A673 (cell line): ENCODE measurements around the gene SNTA1. TPM values are rescaled to one million over a fixed set of nuclear protein-coding genes. Genes with fewer than 3 reads are reported as not detected.

Experiments
- BruUV-seq: library from RNA; stranded (reverse); fragments of 400-500 nt; replicated peaks from 2 replicates; lab custom pipeline; 2021; lab: Mats Ljungman, UMichigan
- CTCF ChIA-PET: fragments of 300-600 bp; sonication (Branson Sonifier 250); formaldehyde crosslinking; loops from one replicate; lab custom pipeline; 2022; ENCODE audit warnings: antibody characterized with exemption; lab: Charles Lee
- POLR2A ChIA-PET: fragments of 300-600 bp; sonication (Branson Sonifier 250); formaldehyde crosslinking; loops from one replicate; lab custom pipeline; 2022; ENCODE audit warnings: antibody characterized with exemption; ENCODE audit not compliant: low non-redundant PET; lab: Charles Lee
- DNase-seq: peaks from one replicate; pipeline ENCODE4 v3.0.0-alpha.2; 2015; ENCODE audit warnings: low spot score
- H3K27ac ChIP-seq: fragments of 200-600 bp; sonication (generic); 2 replicates; pipeline ENCODE4 v1.5.1; 2016; ENCODE audit warnings: mixed run types, low read depth, mild to moderate bottlenecking, mixed read lengths, antibody characterized with exemption, low read length; ENCODE audit not compliant: poor library complexity, severe bottlenecking
- H3K27me3 ChIP-seq: fragments of 200-600 bp; sonication (generic); replicated peaks from 2 replicates; pipeline ENCODE4 v1.6.1; 2017; ENCODE audit warnings: mixed run types, low read depth, mild to moderate bottlenecking, mixed read lengths, antibody characterized with exemption, low read length; ENCODE audit not compliant: insufficient read depth, poor library complexity
- H3K36me3 ChIP-seq: fragments of 200-600 bp; sonication (generic); 2 replicates; pipeline ENCODE4 v1.6.1; 2016; ENCODE audit warnings: mixed run types, mild to moderate bottlenecking, mixed read lengths, antibody characterized with exemption, low read length; ENCODE audit not compliant: insufficient read depth, poor library complexity, severe bottlenecking
- H3K4me1 ChIP-seq: fragments of 200-600 bp; sonication (generic); 2 replicates; pipeline ENCODE4 v1.6.1; 2017; ENCODE audit warnings: mixed run types, mild to moderate bottlenecking, mixed read lengths, antibody characterized with exemption, low read length; ENCODE audit not compliant: insufficient read depth, poor library complexity, severe bottlenecking
- H3K4me3 ChIP-seq: fragments of 200-600 bp; sonication (generic); 2 replicates; pipeline ENCODE4 v1.5.1; 2016; ENCODE audit warnings: low read depth, mixed run types, mild to moderate bottlenecking, mixed read lengths, low read length; ENCODE audit not compliant: poor library complexity, severe bottlenecking
- H3K9me3 ChIP-seq: fragments of 200-600 bp; sonication (generic); 2 replicates; pipeline ENCODE4 v1.6.1; 2016; ENCODE audit warnings: mixed run types, low read depth, mild to moderate bottlenecking, mixed read lengths, antibody characterized with exemption, low read length; ENCODE audit not compliant: poor library complexity, severe bottlenecking
- EZH2 ChIP-seq: fragments of 200-600 bp; sonication (generic); IDR thresholded peaks from 2 replicates; pipeline ENCODE4 v1.6.1; 2017; ENCODE audit warnings: borderline replicate concordance, low read depth, mild to moderate bottlenecking, mixed read lengths, antibody characterized with exemption, low read length; ENCODE audit not compliant: poor library complexity, severe bottlenecking
- intact Hi-C: fragments of 100-400 bp; cut with micrococcal nuclease; formaldehyde crosslinking; loops from one replicate; pipeline ENCODE4 v1.10.0; 2022; ENCODE audit not compliant: unreplicated experiment
- total RNA-seq: library from RNA; stranded (reverse); gene quantifications from 2 replicates; pipeline ENCODE4 v1.2.3, GENCODE V29; 2021
- TF ChIP-seq, protein P1 (sequence below): fragments of 300-800, 200-600 bp; sonication (generic); conservative IDR thresholded peaks from 2 replicates; pipeline ENCODE4 v1.5.1; 2017; ENCODE audit warnings: low read depth, mild to moderate bottlenecking, antibody characterized with exemption, low read length, moderate library complexity, mixed read lengths

SNTA1 gene
- total RNA-seq, 1 experiment from 2014 or later: 4.4 TPM

DNA sequence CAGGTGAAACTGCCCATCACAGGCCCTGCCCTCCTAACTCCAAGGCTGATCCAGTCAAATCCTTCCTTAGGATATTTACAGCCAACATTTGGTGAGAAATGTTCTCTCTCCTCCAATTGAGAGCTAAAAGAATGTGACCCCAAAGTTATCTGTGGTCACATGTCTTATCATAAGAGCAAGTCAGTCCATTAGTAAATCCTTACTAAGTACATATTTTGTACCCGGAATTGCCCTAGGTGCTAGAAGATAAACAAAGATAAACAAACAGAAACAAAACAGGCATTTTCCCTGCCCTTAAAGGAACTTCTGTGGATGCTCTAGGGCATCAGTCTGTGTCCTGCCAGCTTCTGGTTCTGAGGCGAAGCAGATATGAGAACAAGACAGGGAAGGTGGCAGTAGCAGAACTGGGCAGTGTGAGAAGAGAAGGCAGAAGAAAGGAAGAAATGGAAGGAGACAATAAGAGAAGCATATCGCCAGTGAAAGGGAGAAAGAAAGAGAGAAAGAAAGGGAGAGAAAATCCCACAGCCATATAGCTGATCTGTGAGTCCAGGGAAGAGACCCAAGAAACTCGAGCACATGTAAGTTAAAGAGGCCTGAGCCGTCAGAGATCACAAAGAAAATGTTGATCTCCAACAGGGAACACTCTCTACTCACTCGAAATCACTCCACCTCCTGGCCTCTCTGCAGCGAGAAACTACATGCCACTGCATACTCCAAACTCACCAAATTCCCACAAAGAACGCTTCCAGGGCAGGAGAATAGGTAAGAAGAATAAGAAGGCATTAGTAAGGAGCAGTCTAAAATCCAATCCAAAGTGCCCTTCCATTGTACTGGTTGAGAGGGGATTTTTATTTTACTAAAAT, 83.9 kb downstream of the SNTA1 start:
- no peaks in the 10 kb centered on the region for H3K27me3 ChIP-seq
- intact Hi-C loops: no loop called here
- H3K4me1 ChIP-seq: no peaks in the 10 kb centered on the region
- H3K36me3 ChIP-seq: peaks cover 28% of the 10 kb centered on the region
- ChIA-PET POLR2A (no interaction called here), CTCF (no interaction called here)
- BruUV-seq: no TSS peak
- DNase-seq: no peak
- H3K9me3 ChIP-seq: no peaks in the 10 kb centered on the region
- no peak overlapping the region for H3K4me3 ChIP-seq
- TF ChIP-seq, protein P1, sequence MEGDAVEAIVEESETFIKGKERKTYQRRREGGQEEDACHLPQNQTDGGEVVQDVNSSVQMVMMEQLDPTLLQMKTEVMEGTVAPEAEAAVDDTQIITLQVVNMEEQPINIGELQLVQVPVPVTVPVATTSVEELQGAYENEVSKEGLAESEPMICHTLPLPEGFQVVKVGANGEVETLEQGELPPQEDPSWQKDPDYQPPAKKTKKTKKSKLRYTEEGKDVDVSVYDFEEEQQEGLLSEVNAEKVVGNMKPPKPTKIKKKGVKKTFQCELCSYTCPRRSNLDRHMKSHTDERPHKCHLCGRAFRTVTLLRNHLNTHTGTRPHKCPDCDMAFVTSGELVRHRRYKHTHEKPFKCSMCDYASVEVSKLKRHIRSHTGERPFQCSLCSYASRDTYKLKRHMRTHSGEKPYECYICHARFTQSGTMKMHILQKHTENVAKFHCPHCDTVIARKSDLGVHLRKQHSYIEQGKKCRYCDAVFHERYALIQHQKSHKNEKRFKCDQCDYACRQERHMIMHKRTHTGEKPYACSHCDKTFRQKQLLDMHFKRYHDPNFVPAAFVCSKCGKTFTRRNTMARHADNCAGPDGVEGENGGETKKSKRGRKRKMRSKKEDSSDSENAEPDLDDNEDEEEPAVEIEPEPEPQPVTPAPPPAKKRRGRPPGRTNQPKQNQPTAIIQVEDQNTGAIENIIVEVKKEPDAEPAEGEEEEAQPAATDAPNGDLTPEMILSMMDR: no peak
- TF ChIP-seq EZH2: no peak
- no peak overlapping the region for H3K27ac ChIP-seq

Other genes with a start within 250 kb of the SNTA1 start
- not detected in 2 replicates for gene BPIFA3, start 226.4 kb downstream of the SNTA1 start, total RNA-seq
- not detected in 2 replicates for gene BPIFA1, start 207.8 kb downstream of the SNTA1 start, total RNA-seq
- not detected in 2 replicates for gene BPIFB1, start 160.5 kb downstream of the SNTA1 start, total RNA-seq
- gene CDK5RAP1, start 42.2 kb downstream of the SNTA1 start, total RNA-seq: 52.7 and 62.1 TPM in 2 replicates
- gene CBFA2T2, start 46.3 kb upstream of the SNTA1 start, total RNA-seq: 13.1 and 15.2 TPM in 2 replicates
- gene C20orf144, start 218.6 kb upstream of the SNTA1 start, total RNA-seq: 0.13 and 0.22 TPM in 2 replicates
- 0.39 and 0.47 TPM in 2 replicates for gene ACTL10, start 223.2 kb upstream of the SNTA1 start, total RNA-seq
- 83.1 and 100 TPM in 2 replicates for gene NECAB3, start 230.7 kb upstream of the SNTA1 start, total RNA-seq
- gene E2F1, start 242.6 kb upstream of the SNTA1 start, total RNA-seq: 86.0 and 87.0 TPM in 2 replicates